Activated CD8-positive, alpha-beta T cell treated with anti-CD3 and anti-CD28 coated beads for 36 hours (primary cell): Measurements from ENCODE around the gene KANK3. TPM values are rescaled to one million over a fixed set of nuclear protein-coding genes. Genes with fewer than 3 reads are reported as not detected.

ENCODE experiments used
- ATAC-seq: fragments of 200-7000 bp; cut with Tn5 transposase; one replicate; pipeline ENCODE4 v1.10.0; 2021; ENCODE audit warnings: mild to moderate bottlenecking, moderate library complexity
- CTCF ChIA-PET: fragments of 350-600 bp; sonication (Branson Sonifier 250); formaldehyde crosslinking; loops from one replicate; lab custom pipeline; 2021; ENCODE audit warnings: antibody characterized with exemption; lab: Charles Lee
- POLR2A ChIA-PET: fragments of 350-600 bp; sonication (Branson Sonifier 250); formaldehyde crosslinking; loops from one replicate; lab custom pipeline; 2021; ENCODE audit warnings: antibody characterized with exemption; lab: Charles Lee
- DNase-seq: peaks from one replicate; pipeline ENCODE4 v3.0.0-alpha.2; 2020
- H3K27ac Mint-ChIP-seq: one replicate; pipeline ENCODE4 v1.8.0; 2021; ENCODE audit warnings: mild to moderate bottlenecking, mixed read lengths
- H3K27me3 Mint-ChIP-seq: one replicate; pipeline ENCODE4 v1.8.0; 2021; ENCODE audit warnings: mixed read lengths
- H3K36me3 Mint-ChIP-seq: one replicate; pipeline ENCODE4 v1.8.0; 2021; ENCODE audit warnings: low read depth, mixed read lengths
- H3K4me1 Mint-ChIP-seq: one replicate; pipeline ENCODE4 v1.8.0; 2021; ENCODE audit warnings: low read depth, mixed read lengths
- H3K4me3 Mint-ChIP-seq: one replicate; pipeline ENCODE4 v1.8.0; 2021; ENCODE audit warnings: mild to moderate bottlenecking, moderate library complexity, mixed read lengths
- H3K9me3 Mint-ChIP-seq: one replicate; pipeline ENCODE4 v1.8.0; 2021; ENCODE audit warnings: mixed read lengths
- intact Hi-C: fragments of 100-400 bp; cut with micrococcal nuclease; formaldehyde crosslinking; loops from one replicate; pipeline ENCODE4 v1.10.0; 2022
- total RNA-seq, 2 experiments: library from RNA; stranded (reverse); gene quantifications; one replicate each; pipeline ENCODE4 v1.2.3, GENCODE V29; 2021
- TF ChIP-seq, protein P1 (sequence below): fragments of 200-600 bp; IDR thresholded peaks from one replicate; pipeline ENCODE4 v1.8.0; 2022; ENCODE audit warnings: antibody characterized with exemption, mild to moderate bottlenecking

The KANK3 gene
- total RNA-seq, 2 experiments from 2014 or later, result 3.6 TPM

DNA sequence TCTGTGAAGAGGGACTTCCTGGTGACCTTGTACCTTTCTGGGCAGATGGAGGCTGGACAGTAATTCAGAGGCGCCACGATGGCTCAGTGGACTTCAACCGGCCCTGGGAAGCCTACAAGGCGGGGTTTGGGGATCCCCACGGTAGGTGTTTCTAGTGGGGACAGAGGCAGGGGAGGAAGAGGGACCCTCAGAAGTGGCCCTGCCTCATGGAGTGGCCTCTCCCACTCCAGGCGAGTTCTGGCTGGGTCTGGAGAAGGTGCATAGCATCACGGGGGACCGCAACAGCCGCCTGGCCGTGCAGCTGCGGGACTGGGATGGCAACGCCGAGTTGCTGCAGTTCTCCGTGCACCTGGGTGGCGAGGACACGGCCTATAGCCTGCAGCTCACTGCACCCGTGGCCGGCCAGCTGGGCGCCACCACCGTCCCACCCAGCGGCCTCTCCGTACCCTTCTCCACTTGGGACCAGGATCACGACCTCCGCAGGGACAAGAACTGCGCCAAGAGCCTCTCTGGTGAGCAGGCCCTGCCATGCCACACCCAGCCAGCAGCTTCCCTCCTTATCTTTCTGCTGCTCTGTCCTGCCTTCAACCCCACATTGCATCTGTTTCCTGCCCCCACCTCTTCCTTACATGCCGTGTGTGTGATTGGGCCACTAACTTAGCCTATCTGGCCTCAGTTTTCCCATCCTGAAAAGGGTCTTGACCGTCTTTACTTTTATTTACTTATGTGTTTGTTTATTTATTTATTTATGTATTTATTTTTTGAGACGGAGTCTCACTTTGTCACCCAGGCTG, 28.1 kb upstream of the KANK3 start:
- Mint-ChIP-seq H3K4me1 (peaks cover 11% of the 10 kb centered on the region), H3K27ac (no peak overlapping the region), H3K9me3 (no peaks in the 10 kb centered on the region), H3K4me3 (no peak overlapping the region), H3K27me3 (peaks cover 21% of the 10 kb centered on the region), H3K36me3 (peaks cover 13% of the 10 kb centered on the region)
- ATAC-seq (no peak), DNase-seq (no peak)
- ChIA-PET CTCF (interaction anchor here (0.6 to 0.7 kb wide), 2 partner anchors 17 to 118 kb away, joined by 3 read pairs; no protein-coding TSS in a partner anchor), POLR2A (interaction anchor here (0.6 kb wide), 1 partner anchor 85 kb away, joined by 3 read pairs; no protein-coding TSS in a partner anchor)
- TF ChIP-seq, protein P1, sequence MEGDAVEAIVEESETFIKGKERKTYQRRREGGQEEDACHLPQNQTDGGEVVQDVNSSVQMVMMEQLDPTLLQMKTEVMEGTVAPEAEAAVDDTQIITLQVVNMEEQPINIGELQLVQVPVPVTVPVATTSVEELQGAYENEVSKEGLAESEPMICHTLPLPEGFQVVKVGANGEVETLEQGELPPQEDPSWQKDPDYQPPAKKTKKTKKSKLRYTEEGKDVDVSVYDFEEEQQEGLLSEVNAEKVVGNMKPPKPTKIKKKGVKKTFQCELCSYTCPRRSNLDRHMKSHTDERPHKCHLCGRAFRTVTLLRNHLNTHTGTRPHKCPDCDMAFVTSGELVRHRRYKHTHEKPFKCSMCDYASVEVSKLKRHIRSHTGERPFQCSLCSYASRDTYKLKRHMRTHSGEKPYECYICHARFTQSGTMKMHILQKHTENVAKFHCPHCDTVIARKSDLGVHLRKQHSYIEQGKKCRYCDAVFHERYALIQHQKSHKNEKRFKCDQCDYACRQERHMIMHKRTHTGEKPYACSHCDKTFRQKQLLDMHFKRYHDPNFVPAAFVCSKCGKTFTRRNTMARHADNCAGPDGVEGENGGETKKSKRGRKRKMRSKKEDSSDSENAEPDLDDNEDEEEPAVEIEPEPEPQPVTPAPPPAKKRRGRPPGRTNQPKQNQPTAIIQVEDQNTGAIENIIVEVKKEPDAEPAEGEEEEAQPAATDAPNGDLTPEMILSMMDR, result no peak
- intact Hi-C loops, result no loop called here

DNA sequence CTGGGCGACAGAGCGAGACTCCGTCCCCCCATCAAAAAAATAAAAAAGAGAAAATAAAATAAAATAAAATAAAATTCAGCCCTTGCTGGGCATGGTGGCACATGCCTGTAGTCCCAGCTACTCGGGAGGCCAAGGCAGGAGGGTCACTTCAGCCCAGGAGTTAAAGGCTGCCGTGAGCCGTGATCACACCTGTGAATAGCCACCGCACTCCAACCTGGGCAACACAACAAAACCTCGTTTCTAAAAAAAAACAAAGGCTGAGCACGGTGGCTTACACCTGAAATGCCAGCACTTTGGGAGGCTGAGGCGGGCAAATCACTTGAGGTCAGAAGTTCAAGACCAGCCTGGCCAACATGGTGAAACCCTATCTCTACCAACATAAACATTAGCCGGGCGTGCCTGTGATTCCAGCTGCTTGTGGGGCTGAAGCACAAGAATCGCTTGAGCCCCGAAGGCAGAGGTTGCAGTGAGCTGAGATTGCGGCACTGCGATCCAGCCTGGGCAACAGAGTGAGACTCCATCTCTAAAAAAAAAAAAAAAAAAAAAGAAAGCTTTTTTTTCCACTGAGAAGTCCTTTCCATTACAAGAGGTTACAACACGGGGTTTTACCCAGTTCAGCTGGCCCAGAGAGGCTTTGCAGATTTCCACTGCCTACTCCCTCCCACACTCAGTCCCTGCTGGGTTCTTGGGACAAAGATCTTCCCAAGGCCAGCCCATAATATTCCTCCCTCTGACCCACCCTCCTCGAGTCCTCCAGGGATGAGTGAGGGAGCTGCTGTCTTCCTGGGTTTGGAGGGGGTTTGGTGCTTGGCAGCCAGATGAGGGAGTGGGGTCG, 27.3 kb upstream of the KANK3 start:
- Mint-ChIP-seq H3K36me3 (peaks cover 15% of the 10 kb centered on the region), H3K9me3 (no peaks in the 10 kb centered on the region), H3K27ac (no peak overlapping the region), H3K4me3 (no peak overlapping the region), H3K4me1 (peaks cover 14% of the 10 kb centered on the region), H3K27me3 (peaks cover 29% of the 10 kb centered on the region)
- POLR2A ChIA-PET, result interaction anchor here (0.6 kb wide), 1 partner anchor 86 kb away, joined by 3 read pairs; no protein-coding TSS in a partner anchor
- intact Hi-C loops, result no loop called here
- no peak for ATAC-seq
- CTCF ChIA-PET, result interaction anchor here (0.6 to 1.3 kb wide), 3 partner anchors 16 to 117 kb away, joined by 3 read pairs; no protein-coding TSS in a partner anchor
- no peak for DNase-seq
- TF ChIP-seq, protein P1, result no peak

DNA sequence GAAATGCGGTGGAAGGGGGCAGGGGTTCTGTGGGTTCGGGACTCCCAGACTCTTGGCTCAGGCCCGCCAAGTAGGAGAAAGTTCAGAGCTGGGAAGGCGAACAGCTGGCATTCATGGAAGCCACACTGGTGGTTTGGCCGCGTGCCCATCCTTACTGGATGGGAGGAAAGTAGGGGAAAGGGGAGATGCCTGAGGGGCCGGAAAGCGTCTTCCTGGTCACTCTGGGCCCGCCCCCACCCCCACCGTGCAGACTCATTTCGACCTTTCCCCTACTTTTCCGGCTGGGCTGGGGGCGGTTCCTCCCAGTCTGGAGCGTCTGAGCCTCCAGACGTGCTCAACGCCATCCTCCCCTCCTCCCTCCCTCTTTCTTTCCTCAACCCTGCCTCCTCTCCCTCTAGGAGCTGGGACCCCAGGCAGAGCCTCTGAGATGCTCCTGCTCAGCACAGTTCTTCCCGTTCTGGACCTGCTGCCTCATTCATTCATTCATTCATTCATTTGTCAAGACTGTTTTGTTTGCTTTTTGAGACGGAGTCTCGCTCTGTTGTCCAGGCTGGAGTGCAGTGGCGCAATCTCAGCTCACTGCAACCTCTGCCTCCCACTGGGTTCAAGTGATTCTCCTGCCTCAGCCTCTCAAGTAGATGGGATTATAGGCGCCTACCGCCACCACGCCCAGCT, 24.4 kb upstream of the KANK3 start:
- intact Hi-C loops, result no loop called here
- H3K36me3 Mint-ChIP-seq, result peaks cover 12% of the 10 kb centered on the region
- DNase-seq (no peak), ATAC-seq (no peak)
- H3K27me3 Mint-ChIP-seq, result peaks cover 41% of the 10 kb centered on the region
- TF ChIP-seq, protein P1, result no peak
- H3K27ac Mint-ChIP-seq, result no peak overlapping the region
- CTCF ChIA-PET, result interaction anchor here (8.3 kb wide), 1 partner anchor 14 kb away, joined by 67 read pairs; no protein-coding TSS in a partner anchor
- H3K9me3 Mint-ChIP-seq, result no peaks in the 10 kb centered on the region
- H3K4me1 Mint-ChIP-seq, result peaks cover 27% of the 10 kb centered on the region
- H3K4me3 Mint-ChIP-seq, result peak overlapping the region; percentile 19
- POLR2A ChIA-PET, result no interaction called here

DNA sequence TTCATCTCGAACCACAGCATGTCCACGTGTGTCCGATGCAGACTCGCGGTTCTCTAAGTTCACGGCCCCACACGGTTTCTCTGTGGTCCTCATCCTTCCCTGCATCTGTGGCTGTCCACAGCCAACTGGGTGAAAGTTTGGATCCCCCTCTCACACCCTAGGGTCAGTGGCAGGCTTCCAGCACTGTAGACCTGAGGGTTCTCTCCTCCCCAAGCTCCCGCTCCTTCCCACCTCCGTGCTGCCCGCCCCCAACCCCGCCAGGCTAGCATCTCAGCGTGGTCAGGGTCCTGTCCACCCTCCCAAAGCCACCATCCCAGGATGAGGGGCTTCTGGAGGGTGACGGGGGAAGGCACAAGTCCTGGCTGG, 23.9 kb upstream of the KANK3 start:
- CTCF ChIA-PET, result interaction anchor here (0.7 to 8.3 kb wide), 2 partner anchors 14 to 80 kb away, joined by 3 to 67 read pairs; no protein-coding TSS in a partner anchor
- H3K4me1 Mint-ChIP-seq, result peaks cover 33% of the 10 kb centered on the region
- POLR2A ChIA-PET, result no interaction called here

More for the DNA sequence above, 23.9 kb upstream of the KANK3 start:
- Mint-ChIP-seq H3K27me3 (peaks cover 46% of the 10 kb centered on the region), H3K9me3 (no peaks in the 10 kb centered on the region), H3K36me3 (peaks cover 12% of the 10 kb centered on the region), H3K27ac (no peak overlapping the region), H3K4me3 (peak overlapping the region; percentile 19)
- intact Hi-C loops, result no loop called here
- TF ChIP-seq, protein P1, result no peak
- DNase-seq (no peak), ATAC-seq (no peak)
